ENCODE results near the gene SFXN5.

DNA sequence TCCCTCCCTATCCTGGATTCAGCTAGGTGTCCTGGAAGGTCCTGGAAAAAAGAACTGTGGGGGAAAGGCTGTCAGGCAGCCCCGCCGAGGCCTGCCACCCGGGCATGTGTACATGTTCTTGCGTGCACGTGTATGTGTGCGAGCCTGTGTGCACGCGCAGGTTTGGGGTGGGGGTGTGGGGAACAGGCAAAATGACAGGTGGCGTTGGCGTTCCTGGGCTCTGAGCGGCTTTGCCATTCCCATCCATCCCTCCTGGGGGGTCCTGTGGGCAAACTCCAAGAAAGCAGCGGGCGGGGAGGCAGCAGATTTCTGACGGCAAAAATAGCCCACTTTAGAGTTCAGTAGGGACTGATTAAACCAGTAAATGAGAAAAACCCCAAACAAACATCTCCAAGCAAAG lies 118.6 kb downstream of the SFXN5 start:
- TF ChIP-seq, protein P1, sequence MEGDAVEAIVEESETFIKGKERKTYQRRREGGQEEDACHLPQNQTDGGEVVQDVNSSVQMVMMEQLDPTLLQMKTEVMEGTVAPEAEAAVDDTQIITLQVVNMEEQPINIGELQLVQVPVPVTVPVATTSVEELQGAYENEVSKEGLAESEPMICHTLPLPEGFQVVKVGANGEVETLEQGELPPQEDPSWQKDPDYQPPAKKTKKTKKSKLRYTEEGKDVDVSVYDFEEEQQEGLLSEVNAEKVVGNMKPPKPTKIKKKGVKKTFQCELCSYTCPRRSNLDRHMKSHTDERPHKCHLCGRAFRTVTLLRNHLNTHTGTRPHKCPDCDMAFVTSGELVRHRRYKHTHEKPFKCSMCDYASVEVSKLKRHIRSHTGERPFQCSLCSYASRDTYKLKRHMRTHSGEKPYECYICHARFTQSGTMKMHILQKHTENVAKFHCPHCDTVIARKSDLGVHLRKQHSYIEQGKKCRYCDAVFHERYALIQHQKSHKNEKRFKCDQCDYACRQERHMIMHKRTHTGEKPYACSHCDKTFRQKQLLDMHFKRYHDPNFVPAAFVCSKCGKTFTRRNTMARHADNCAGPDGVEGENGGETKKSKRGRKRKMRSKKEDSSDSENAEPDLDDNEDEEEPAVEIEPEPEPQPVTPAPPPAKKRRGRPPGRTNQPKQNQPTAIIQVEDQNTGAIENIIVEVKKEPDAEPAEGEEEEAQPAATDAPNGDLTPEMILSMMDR (IDR thresholded peaks at IDR 0.05), result no peak
- no peak for TF ChIP-seq POLR2A (IDR thresholded peaks at IDR 0.05)

Data from right lobe of liver (tissue), 4 donors.